Endothelial cell of umbilical vein (primary cell): ENCODE measurements around the gene CFAP141. TPM values are rescaled to one million over a fixed set of nuclear protein-coding genes. Genes with fewer than 3 reads are reported as not detected.

Source experiments
- BruUV-seq: library from RNA; stranded (reverse); fragments of 400-500 nt; replicated peaks from 2 replicates; lab custom pipeline; 2021; lab: Mats Ljungman, UMichigan
- CTCF ChIA-PET: fragments of 300-600, 350-600 bp; sonication (Branson Sonifier 250); formaldehyde crosslinking; loops from one replicate; lab custom pipeline; 2021; ENCODE audit warnings: antibody characterized with exemption, inconsistent platforms; lab: Charles Lee
- POLR2A ChIA-PET: fragments of 300-600, 350-600 bp; sonication (Branson Sonifier 250); formaldehyde crosslinking; loops from one replicate; lab custom pipeline; 2021; ENCODE audit warnings: antibody characterized with exemption, inconsistent platforms; lab: Charles Lee
- DNase-seq: peaks from one replicate; pipeline ENCODE4 v3.0.0-alpha.2; 2011; ENCODE audit warnings: low read depth, low spot score
- FAIRE-seq: peaks from 2 replicates; lab custom pipeline; 2011; peaks lifted over from hg19 to GRCh38; lab: Jason Lieb, UNC
- H2AFZ ChIP-seq: 2 replicates; pipeline ENCODE4 v1.6.0; 2012; ENCODE audit warnings: low read depth, low read length, control low read depth, inconsistent platforms
- H3K27ac ChIP-seq: 2 replicates; pipeline ENCODE4 v1.5.1; 2011; ENCODE audit warnings: low read depth, mild to moderate bottlenecking, control low read depth, low read length, moderate library complexity; ENCODE audit not compliant: insufficient read depth
- H3K27me3 ChIP-seq, 2 experiments: 2 replicates each; pipeline versions ENCODE4 v1.6.0 to v1.6.1; 2011; ENCODE audit warnings: low read length in 2 of 2, mixed read lengths in 1 of 2; ENCODE audit not compliant: control insufficient read depth in 2 of 2, insufficient read depth in 2 of 2
- H3K36me3 ChIP-seq, 2 experiments: 2 replicates in 1 of 2; 3 replicates in 1 of 2; pipeline ENCODE4 v1.5.1; 2011; ENCODE audit warnings: low read length in 2 of 2, mild to moderate bottlenecking in 1 of 2, moderate library complexity in 1 of 2; ENCODE audit not compliant: control insufficient read depth in 2 of 2, insufficient read depth in 2 of 2; ENCODE audit errors: extremely low read depth in 1 of 2
- H3K4me1 ChIP-seq: 3 replicates; pipeline ENCODE4 v1.5.1; 2011; ENCODE audit warnings: mild to moderate bottlenecking, low read length; ENCODE audit not compliant: control insufficient read depth, insufficient read depth; ENCODE audit errors: extremely low read depth
- H3K4me2 ChIP-seq: 2 replicates; pipeline ENCODE4 v1.6.1; 2011; ENCODE audit warnings: low read length, control low read depth, mixed read lengths; ENCODE audit not compliant: insufficient read depth
- H3K4me3 ChIP-seq, 3 experiments: fragments of 200-600 bp in 1 of 3; sonication (generic), shearing (Covaris generic) in 1 of 3; replicated peaks in 1 of 3; 2 replicates each; pipeline ENCODE4 v1.5.1; 2011 to 2016; ENCODE audit warnings: control low read depth in 3 of 3, low read length in 3 of 3, mild to moderate bottlenecking in 2 of 3, inconsistent platforms in 1 of 3, low read depth in 1 of 3, moderate library complexity in 1 of 3; ENCODE audit not compliant: insufficient read depth in 1 of 3
- H3K79me2 ChIP-seq: 2 replicates; pipeline ENCODE4 v1.6.0; 2012; ENCODE audit warnings: low read length, inconsistent platforms; ENCODE audit not compliant: control insufficient read depth, insufficient read depth
- H3K9ac ChIP-seq: replicated peaks from 2 replicates; pipeline ENCODE3; 2011; ENCODE audit warnings: low read length, control low read depth; ENCODE audit not compliant: insufficient read depth; ENCODE audit errors: extremely low read depth
- H3K9me1 ChIP-seq: replicated peaks from 3 replicates; pipeline ENCODE4 v1.6.0; 2011; ENCODE audit warnings: mild to moderate bottlenecking, low read length; ENCODE audit not compliant: control insufficient read depth, insufficient read depth; ENCODE audit errors: extremely low read depth
- H3K9me3 ChIP-seq: replicated peaks from 2 replicates; pipeline ENCODE4 v1.5.1; 2012; ENCODE audit warnings: low read length, inconsistent platforms; ENCODE audit not compliant: control insufficient read depth, insufficient read depth
- H4K20me1 ChIP-seq: replicated peaks from 2 replicates; pipeline ENCODE3; 2011; ENCODE audit warnings: mild to moderate bottlenecking, low read length; ENCODE audit not compliant: control insufficient read depth, insufficient read depth; ENCODE audit errors: extremely low read depth
- CTCF ChIP-seq, 2 donors: IDR thresholded peaks; 1 replicate in 1 of 2; 2 replicates in 1 of 2; pipeline ENCODE4 v1.5.1; 2011; ENCODE audit warnings: low read length in 2 of 2, mild to moderate bottlenecking in 2 of 2, moderate library complexity in 2 of 2, control low read depth in 1 of 2, inconsistent platforms in 1 of 2, low read depth in 1 of 2; ENCODE audit not compliant: insufficient read depth in 1 of 2; ENCODE audit errors: extremely low read depth in 1 of 2
- EZH2 ChIP-seq: IDR thresholded peaks from 2 replicates; pipeline ENCODE4 v1.6.1; 2012; ENCODE audit warnings: borderline replicate concordance, low read depth, mild to moderate bottlenecking, moderate library complexity, low read length, inconsistent platforms; ENCODE audit not compliant: severe bottlenecking
- FOS ChIP-seq: IDR thresholded peaks from 2 replicates; pipeline ENCODE4 v1.6.1; 2011; ENCODE audit warnings: mild to moderate bottlenecking, low read length, moderate library complexity, borderline replicate concordance; ENCODE audit not compliant: insufficient read depth
- GATA2 ChIP-seq: IDR thresholded peaks from 2 replicates; pipeline ENCODE4 v1.7.0; 2011; ENCODE audit warnings: low read depth, mild to moderate bottlenecking, moderate library complexity, mixed read lengths, low read length; ENCODE audit not compliant: insufficient read length, insufficient read depth
- JUN ChIP-seq: IDR thresholded peaks from 2 replicates; pipeline ENCODE4 v1.6.1; 2011; ENCODE audit warnings: borderline replicate concordance, low read depth; ENCODE audit not compliant: insufficient read length, insufficient read depth
- MYC ChIP-seq: IDR thresholded peaks from one replicate; pipeline ENCODE4 v1.6.1; 2011; ENCODE audit warnings: mild to moderate bottlenecking, low read depth, low read length
- POLR2AphosphoS5 ChIP-seq: IDR thresholded peaks from 2 replicates; pipeline ENCODE4 v1.6.1; 2012; ENCODE audit warnings: low read depth, mild to moderate bottlenecking, control low read depth, low read length, moderate library complexity; ENCODE audit not compliant: insufficient read depth
- dilution Hi-C: fragments of 300-500 bp; cut with MboI; formaldehyde crosslinking; loops from one replicate; pipeline ENCODE4 v1.15.0; 2019; ENCODE audit warnings: low sequenced_read_pairs; ENCODE audit not compliant: extremely low pct_ligation_motif_present
- intact Hi-C: fragments of 100-400 bp; cut with micrococcal nuclease; formaldehyde crosslinking; loops from one replicate; pipeline ENCODE4 v1.10.0; 2022
- polyA plus RNA-seq, 4 experiments: library from polyadenylated mRNA; depleted of rRNA in 3 of 4; stranded (reverse) in 3 of 4; unstranded in 1 of 4; fragments of >200 nt; gene quantifications; 2 replicates each; pipeline versions ENCODE4 v1.2.1 to v1.2.3, GENCODE V29; 2011 to 2012; ENCODE audit warnings: missing spikeins in 1 of 4
- total RNA-seq: library from RNA; stranded (reverse); gene quantifications from 2 replicates; pipeline ENCODE4 v1.2.3, GENCODE V29; 2021
- TF ChIP-seq, protein P1 (sequence below): IDR thresholded peaks from 2 replicates; pipeline ENCODE4 v1.6.1; 2011; ENCODE audit not compliant: insufficient read depth, insufficient read length

Gene CFAP141
- total and polyA plus RNA-seq, 2 donors (not counting 3 experiments of a cell fraction or from before 2014, with no cell fraction given) = not detected

DNA sequence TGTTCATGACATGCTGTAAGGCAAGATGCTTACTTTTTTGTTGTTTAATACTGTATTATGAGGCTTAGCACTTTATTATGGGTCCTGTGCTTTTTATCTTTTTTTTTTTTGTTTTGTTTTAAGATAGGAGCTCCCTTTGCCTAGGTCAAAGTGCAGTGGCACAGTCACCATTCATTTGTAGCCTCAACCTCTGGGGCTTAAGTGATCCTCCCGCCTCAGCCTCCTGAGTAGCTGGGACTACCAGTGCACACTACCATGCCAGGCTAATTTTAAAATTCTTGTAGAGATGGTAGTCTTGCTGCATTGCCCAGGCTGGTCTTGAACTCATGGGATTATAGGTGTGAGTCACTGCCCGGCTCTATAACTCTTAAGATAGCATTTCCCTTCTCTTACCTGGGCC, 19.2 kb upstream of the CFAP141 start:
- Histone ChIP-seq H2AFZ (no peak overlapping the region), H3K4me3 (no peak overlapping the region), H3K4me2 (no peak overlapping the region), H3K9me1 (no peaks in the 10 kb centered on the region), H4K20me1 (no peaks in the 10 kb centered on the region), H3K4me1 (peaks cover 10% of the 10 kb centered on the region), H3K9ac (no peak overlapping the region), H3K9me3 (no peaks in the 10 kb centered on the region), H3K79me2 (peaks cover 70% of the 10 kb centered on the region), H3K36me3 (peaks cover 16% of the 10 kb centered on the region in 2 experiments), H3K27ac (no peak overlapping the region), H3K27me3 (no peaks in the 10 kb centered on the region)
- BruUV-seq = no TSS peak
- POLR2A ChIA-PET = no interaction called here
- TF ChIP-seq JUN (no peak), CTCF (IDR thresholded peaks at IDR 0.05; ENCODE audit: extremely low read depth in 1 of 2, insufficient read depth in 1 of 2, low read depth in 1 of 2, low read length in 2 of 2) (no peak), POLR2AphosphoS5 (no peak), EZH2 (no peak)
- intact Hi-C loops (no loop called here), dilution Hi-C loops (no loop called here)
- CTCF ChIA-PET = interaction anchor here (1.7 kb wide), 1 partner anchor 38 kb away, joined by 3 read pairs; no protein-coding TSS in a partner anchor
- no peak for DNase-seq
- FAIRE-seq = no peak

GRCh38 chr1:154223621-154224020, 17.5 kb upstream of the CFAP141 start:
- intact Hi-C loops = no loop called here
- Histone ChIP-seq H3K4me1 (peaks cover 21% of the 10 kb centered on the region), H3K36me3 (peaks cover 7 to 13% of the 10 kb centered on the region in 2 experiments), H3K4me2 (no peak overlapping the region), H3K9me3 (no peaks in the 10 kb centered on the region), H3K27ac (no peak overlapping the region), H3K9ac (no peak overlapping the region), H3K79me2 (peaks cover 84% of the 10 kb centered on the region), H4K20me1 (no peaks in the 10 kb centered on the region), H3K4me3 (no peak overlapping the region), H2AFZ (no peak overlapping the region), H3K9me1 (no peaks in the 10 kb centered on the region), H3K27me3 (no peaks in the 10 kb centered on the region)
- FAIRE-seq (no peak), DNase-seq (no peak)
- dilution Hi-C loops = no loop called here
- ChIA-PET CTCF (interaction anchor here (1.1 to 2.4 kb wide), 2 partner anchors 14 to 111 kb away, joined by 3 to 5 read pairs; no protein-coding TSS in a partner anchor), POLR2A (no interaction called here)
- no peak for TF ChIP-seq GATA2
- TF ChIP-seq MYC = no peak
- TF ChIP-seq, protein P1, sequence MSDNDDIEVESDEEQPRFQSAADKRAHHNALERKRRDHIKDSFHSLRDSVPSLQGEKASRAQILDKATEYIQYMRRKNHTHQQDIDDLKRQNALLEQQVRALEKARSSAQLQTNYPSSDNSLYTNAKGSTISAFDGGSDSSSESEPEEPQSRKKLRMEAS = no peak
- TF ChIP-seq EZH2 = no peak
- TF ChIP-seq FOS = no peak
- no peak for TF ChIP-seq POLR2AphosphoS5
- TF ChIP-seq JUN = no peak
- TF ChIP-seq CTCF (IDR thresholded peaks at IDR 0.05; ENCODE audit: extremely low read depth in 1 of 2, insufficient read depth in 1 of 2, low read depth in 1 of 2, low read length in 2 of 2) = no peak
- BruUV-seq = no TSS peak
